ENCODE results near the gene MORC2.

DNA sequence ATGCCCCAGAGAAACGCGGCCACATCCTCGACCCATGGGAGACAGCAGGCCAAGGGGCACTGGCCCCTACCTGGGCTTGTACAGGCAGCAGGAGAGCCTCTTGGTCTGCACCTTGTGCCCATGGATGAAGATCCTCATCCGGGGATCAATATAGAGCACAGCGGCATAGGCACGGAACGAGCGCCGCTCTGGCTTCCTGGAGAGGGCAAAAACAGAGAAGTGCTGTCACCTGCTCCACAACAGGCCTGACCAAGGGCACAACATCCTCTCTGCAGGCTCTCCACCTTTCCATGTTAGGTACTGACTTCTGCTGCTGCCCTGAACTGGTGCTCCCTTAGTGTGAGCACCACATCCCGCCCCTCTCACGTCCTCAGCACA is 27.2 kb downstream of the MORC2 start:
- TF ChIP-seq, protein P1, sequence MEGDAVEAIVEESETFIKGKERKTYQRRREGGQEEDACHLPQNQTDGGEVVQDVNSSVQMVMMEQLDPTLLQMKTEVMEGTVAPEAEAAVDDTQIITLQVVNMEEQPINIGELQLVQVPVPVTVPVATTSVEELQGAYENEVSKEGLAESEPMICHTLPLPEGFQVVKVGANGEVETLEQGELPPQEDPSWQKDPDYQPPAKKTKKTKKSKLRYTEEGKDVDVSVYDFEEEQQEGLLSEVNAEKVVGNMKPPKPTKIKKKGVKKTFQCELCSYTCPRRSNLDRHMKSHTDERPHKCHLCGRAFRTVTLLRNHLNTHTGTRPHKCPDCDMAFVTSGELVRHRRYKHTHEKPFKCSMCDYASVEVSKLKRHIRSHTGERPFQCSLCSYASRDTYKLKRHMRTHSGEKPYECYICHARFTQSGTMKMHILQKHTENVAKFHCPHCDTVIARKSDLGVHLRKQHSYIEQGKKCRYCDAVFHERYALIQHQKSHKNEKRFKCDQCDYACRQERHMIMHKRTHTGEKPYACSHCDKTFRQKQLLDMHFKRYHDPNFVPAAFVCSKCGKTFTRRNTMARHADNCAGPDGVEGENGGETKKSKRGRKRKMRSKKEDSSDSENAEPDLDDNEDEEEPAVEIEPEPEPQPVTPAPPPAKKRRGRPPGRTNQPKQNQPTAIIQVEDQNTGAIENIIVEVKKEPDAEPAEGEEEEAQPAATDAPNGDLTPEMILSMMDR (IDR thresholded peaks at IDR 0.05; ENCODE audit: poor library complexity, severe bottlenecking), result no peak
- TF ChIP-seq EP300 (conservative IDR thresholded peaks at IDR 0.05; ENCODE audit: poor library complexity, severe bottlenecking), result no peak
- TF ChIP-seq RAD21 (conservative IDR thresholded peaks at IDR 0.05), result no peak
- no peak for TF ChIP-seq EZH2 (IDR thresholded peaks at IDR 0.05; ENCODE audit: borderline replicate concordance, insufficient read depth, low read length, poor library complexity, severe bottlenecking)
- no peak for TF ChIP-seq POLR2AphosphoS5 (IDR thresholded peaks at IDR 0.05)
- no peak for TF ChIP-seq TAF1 (IDR thresholded peaks at IDR 0.05; ENCODE audit: low read depth)
- no peak for TF ChIP-seq SMC3 (conservative IDR thresholded peaks at IDR 0.05; ENCODE audit: poor library complexity)
- no peak for TF ChIP-seq MXI1 (conservative IDR thresholded peaks at IDR 0.05; ENCODE audit: poor library complexity, severe bottlenecking)

All from neural cell (in vitro differentiated cells).